ENCODE data around the gene ADGRG1.

GRCh38 chr16:57703416-57704010 is 75.1 kb downstream of the ADGRG1 start:
- TF ChIP-seq CTCF (IDR thresholded peaks at IDR 0.05; ENCODE audit: poor library complexity) = no peak
- no peak for TF ChIP-seq EZH2 (IDR thresholded peaks at IDR 0.05; ENCODE audit: borderline replicate concordance)
